HEK293 (cell line): Measurements from ENCODE around the gene IL17F.

Source experiments
- REPIN1 ChIP-seq: fragments of 450-650 bp; formaldehyde crosslinking; IDR thresholded peaks from 2 replicates; pipeline ENCODE4 v1.5.1; 2017; ENCODE audit warnings: missing biosample characterization, missing genetic modification characterization, low read depth
- TCF7L2 ChIP-seq: IDR thresholded peaks from 2 replicates; pipeline ENCODE4 v1.6.1; 2011; ENCODE audit warnings: low read depth, mild to moderate bottlenecking, inconsistent platforms, low read length, moderate library complexity, borderline replicate concordance
- WT1 ChIP-seq: fragments of 450-650 bp; formaldehyde crosslinking; IDR thresholded peaks from 2 replicates; pipeline ENCODE4 v1.5.1; 2016; ENCODE audit warnings: missing biosample characterization, missing genetic modification characterization
- ZFP3 ChIP-seq: fragments of 450-650 bp; formaldehyde crosslinking; IDR thresholded peaks from 2 replicates; pipeline ENCODE4 v1.5.1; 2016; ENCODE audit warnings: low read depth, missing biosample characterization, missing genetic modification characterization
- ZNF157 ChIP-seq: fragments of 450-650 bp; formaldehyde crosslinking; IDR thresholded peaks from 2 replicates; pipeline ENCODE4 v1.5.1; 2016; ENCODE audit warnings: missing biosample characterization, missing genetic modification characterization
- ZNF16 ChIP-seq: fragments of 450-650 bp; formaldehyde crosslinking; IDR thresholded peaks from 2 replicates; pipeline ENCODE4 v1.5.1; 2016; ENCODE audit warnings: low read depth, missing biosample characterization, missing genetic modification characterization
- ZNF24 ChIP-seq: fragments of 450-650 bp; formaldehyde crosslinking; IDR thresholded peaks from 2 replicates; pipeline ENCODE4 v1.5.1; 2016; ENCODE audit warnings: missing biosample characterization, missing genetic modification characterization
- ZNF274 ChIP-seq, 2 experiments: fragments of 200-500 bp in 1 of 2; fragments of 450-650 bp in 1 of 2; sonication (Bioruptor generic) in 1 of 2; formaldehyde crosslinking in 1 of 2; IDR thresholded peaks; 2 replicates each; pipeline versions ENCODE4 v1.5.1 to v1.6.1; 2014 to 2016; ENCODE audit warnings: borderline replicate concordance in 1 of 2, inconsistent platforms in 1 of 2, low read length in 1 of 2, missing biosample characterization in 1 of 2, missing genetic modification characterization in 1 of 2
- ZNF324 ChIP-seq: fragments of 450-650 bp; formaldehyde crosslinking; IDR thresholded peaks from 2 replicates; pipeline ENCODE4 v1.5.1; 2016; ENCODE audit warnings: missing biosample characterization, missing genetic modification characterization
- ZNF341 ChIP-seq: fragments of 450-650 bp; formaldehyde crosslinking; IDR thresholded peaks from 2 replicates; pipeline ENCODE4; 2016; ENCODE audit warnings: low read depth, missing biosample characterization, missing genetic modification characterization
- ZNF350 ChIP-seq: fragments of 450-650 bp; formaldehyde crosslinking; IDR thresholded peaks from 2 replicates; pipeline ENCODE4 v1.5.0; 2017; ENCODE audit warnings: missing biosample characterization, mild to moderate bottlenecking, missing genetic modification characterization
- ZNF37A ChIP-seq: fragments of 450-650 bp; IDR thresholded peaks from 2 replicates; pipeline ENCODE4 v1.5.1; 2018; ENCODE audit warnings: missing biosample characterization, missing genetic modification characterization
- ZNF48 ChIP-seq: fragments of 450-650 bp; formaldehyde crosslinking; IDR thresholded peaks from 2 replicates; pipeline ENCODE4 v1.5.1; 2016; ENCODE audit warnings: missing biosample characterization, missing genetic modification characterization
- ZNF514 ChIP-seq: fragments of 450-650 bp; formaldehyde crosslinking; IDR thresholded peaks from 2 replicates; pipeline ENCODE4 v1.5.1; 2016; ENCODE audit warnings: missing biosample characterization, missing genetic modification characterization
- ZNF658 ChIP-seq: fragments of 450-650 bp; formaldehyde crosslinking; IDR thresholded peaks from 2 replicates; pipeline ENCODE4; 2016; ENCODE audit warnings: missing biosample characterization, missing genetic modification characterization
- ZNF747 ChIP-seq: fragments of 450-650 bp; formaldehyde crosslinking; IDR thresholded peaks from 2 replicates; pipeline ENCODE4 v1.5.1; 2016; ENCODE audit warnings: missing biosample characterization, missing genetic modification characterization
- ZNF76 ChIP-seq: fragments of 450-650 bp; formaldehyde crosslinking; IDR thresholded peaks from 2 replicates; pipeline ENCODE4; 2016; ENCODE audit warnings: low read depth, missing biosample characterization, missing genetic modification characterization, borderline replicate concordance
- TF ChIP-seq, protein P1 (sequence below): fragments of 450-650 bp; formaldehyde crosslinking; IDR thresholded peaks from 2 replicates; pipeline ENCODE4 v1.5.1; 2016; ENCODE audit warnings: missing biosample characterization, missing genetic modification characterization
- TF ChIP-seq, protein P2 (sequence below): fragments of 450-650 bp; formaldehyde crosslinking; IDR thresholded peaks from 2 replicates; pipeline ENCODE4 v1.5.1; 2017; ENCODE audit warnings: missing biosample characterization, missing genetic modification characterization
- TF ChIP-seq, protein P3 (sequence below): fragments of 450-650 bp; formaldehyde crosslinking; IDR thresholded peaks from 2 replicates; pipeline ENCODE4 v1.5.1; 2016; ENCODE audit warnings: missing biosample characterization, missing genetic modification characterization
- TF ChIP-seq, protein P4 (sequence below): fragments of 450-650 bp; formaldehyde crosslinking; IDR thresholded peaks from 2 replicates; pipeline ENCODE4 v1.5.1; 2016; ENCODE audit warnings: missing biosample characterization, missing genetic modification characterization, borderline replicate concordance
- TF ChIP-seq, protein P5 (sequence below): fragments of 450-650 bp; formaldehyde crosslinking; conservative IDR thresholded peaks from 2 replicates; pipeline ENCODE4 v1.5.1; 2016; ENCODE audit warnings: low read depth, missing biosample characterization, missing genetic modification characterization
- TF ChIP-seq, protein P6 (sequence below): fragments of 450-650 bp; formaldehyde crosslinking; IDR thresholded peaks from 2 replicates; pipeline ENCODE4 v1.5.1; 2017; ENCODE audit warnings: missing biosample characterization, missing genetic modification characterization

Gene IL17F

DNA sequence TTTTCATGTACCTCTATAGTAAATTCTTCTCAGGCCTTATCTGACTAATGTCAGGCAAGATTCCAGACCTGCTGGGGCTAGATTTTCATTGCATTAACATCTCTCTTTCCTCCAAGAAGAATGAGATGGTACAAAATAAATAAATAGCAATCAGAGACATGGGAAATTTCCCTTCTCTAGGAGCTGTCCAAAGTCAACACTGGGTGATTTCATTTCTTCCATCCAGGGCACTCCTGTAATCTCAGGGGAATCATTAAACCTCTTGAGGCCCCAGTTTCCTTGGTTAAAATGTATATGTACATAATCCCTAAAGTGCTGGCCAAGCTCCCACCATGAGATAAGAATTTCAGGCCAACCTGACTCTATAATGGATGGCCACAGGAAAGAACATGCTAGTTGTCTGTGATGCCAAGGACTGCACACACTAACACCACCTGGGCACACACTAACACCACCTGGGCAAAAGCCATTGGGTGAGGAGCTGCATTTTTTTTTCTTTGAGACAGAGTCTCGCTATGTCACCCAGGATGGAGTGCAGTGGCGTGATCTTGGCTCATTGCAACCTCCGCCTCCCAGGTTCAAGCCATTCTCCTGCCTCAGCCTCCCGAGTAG, 912 bp downstream of the IL17F start (continued):
- no peak for TF ChIP-seq ZNF274 (IDR thresholded peaks at IDR 0.05; ENCODE audit: low read length)
- TF ChIP-seq ZNF274 (tag by site-specific recombination; IDR thresholded peaks at IDR 0.05; ENCODE audit: borderline replicate concordance) = no peak
- peak; percentile 96 for TF ChIP-seq WT1 (tag by site-specific recombination)
- TF ChIP-seq ZNF341 = no peak
- TF ChIP-seq, protein P1, sequence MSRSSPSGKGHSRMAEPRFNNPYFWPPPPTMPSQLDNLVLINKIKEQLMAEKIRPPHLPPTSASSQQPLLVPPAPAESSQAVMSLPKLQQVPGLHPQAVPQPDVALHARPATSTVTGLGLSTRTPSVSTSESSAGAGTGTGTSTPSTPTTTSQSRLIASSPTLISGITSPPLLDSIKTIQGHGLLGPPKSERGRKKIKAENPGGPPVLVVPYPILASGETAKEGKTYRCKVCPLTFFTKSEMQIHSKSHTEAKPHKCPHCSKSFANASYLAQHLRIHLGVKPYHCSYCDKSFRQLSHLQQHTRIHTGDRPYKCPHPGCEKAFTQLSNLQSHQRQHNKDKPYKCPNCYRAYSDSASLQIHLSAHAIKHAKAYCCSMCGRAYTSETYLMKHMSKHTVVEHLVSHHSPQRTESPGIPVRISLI (tag by site-specific recombination) = 0 out of 2 replicates have a peak, but pooled peaks have one; percentile 20
- TF ChIP-seq ZNF514 (tag by site-specific recombination) = no peak
- TF ChIP-seq ZNF48 = no peak
- no peak for TF ChIP-seq ZNF157 (tag by site-specific recombination)
- peak; percentile 100 for TF ChIP-seq ZNF24
- TF ChIP-seq, protein P2, sequence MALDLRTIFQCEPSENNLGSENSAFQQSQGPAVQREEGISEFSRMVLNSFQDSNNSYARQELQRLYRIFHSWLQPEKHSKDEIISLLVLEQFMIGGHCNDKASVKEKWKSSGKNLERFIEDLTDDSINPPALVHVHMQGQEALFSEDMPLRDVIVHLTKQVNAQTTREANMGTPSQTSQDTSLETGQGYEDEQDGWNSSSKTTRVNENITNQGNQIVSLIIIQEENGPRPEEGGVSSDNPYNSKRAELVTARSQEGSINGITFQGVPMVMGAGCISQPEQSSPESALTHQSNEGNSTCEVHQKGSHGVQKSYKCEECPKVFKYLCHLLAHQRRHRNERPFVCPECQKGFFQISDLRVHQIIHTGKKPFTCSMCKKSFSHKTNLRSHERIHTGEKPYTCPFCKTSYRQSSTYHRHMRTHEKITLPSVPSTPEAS = peak; percentile 90
- no peak for TF ChIP-seq ZFP3 (tag by site-specific recombination)
- TF ChIP-seq ZNF37A (tag by site-specific recombination) = 0 out of 2 replicates have a peak, but pooled peaks have one; percentile 50
- no peak for TF ChIP-seq ZNF747
- TF ChIP-seq, protein P3, sequence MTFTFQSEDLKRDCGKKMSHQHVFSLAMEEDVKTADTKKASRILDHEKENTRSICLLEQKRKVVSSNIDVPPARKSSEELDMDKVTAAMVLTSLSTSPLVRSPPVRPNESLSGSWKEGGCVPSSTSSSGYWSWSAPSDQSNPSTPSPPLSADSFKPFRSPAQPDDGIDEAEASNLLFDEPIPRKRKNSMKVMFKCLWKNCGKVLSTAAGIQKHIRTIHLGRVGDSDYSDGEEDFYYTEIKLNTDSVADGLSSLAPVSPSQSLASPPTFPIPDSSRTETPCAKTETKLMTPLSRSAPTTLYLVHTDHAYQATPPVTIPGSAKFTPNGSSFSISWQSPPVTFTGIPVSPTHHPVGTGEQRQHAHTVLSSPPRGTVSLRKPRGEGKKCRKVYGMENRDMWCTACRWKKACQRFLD = no peak
- TF ChIP-seq REPIN1 = no peak
- TF ChIP-seq, protein P4, sequence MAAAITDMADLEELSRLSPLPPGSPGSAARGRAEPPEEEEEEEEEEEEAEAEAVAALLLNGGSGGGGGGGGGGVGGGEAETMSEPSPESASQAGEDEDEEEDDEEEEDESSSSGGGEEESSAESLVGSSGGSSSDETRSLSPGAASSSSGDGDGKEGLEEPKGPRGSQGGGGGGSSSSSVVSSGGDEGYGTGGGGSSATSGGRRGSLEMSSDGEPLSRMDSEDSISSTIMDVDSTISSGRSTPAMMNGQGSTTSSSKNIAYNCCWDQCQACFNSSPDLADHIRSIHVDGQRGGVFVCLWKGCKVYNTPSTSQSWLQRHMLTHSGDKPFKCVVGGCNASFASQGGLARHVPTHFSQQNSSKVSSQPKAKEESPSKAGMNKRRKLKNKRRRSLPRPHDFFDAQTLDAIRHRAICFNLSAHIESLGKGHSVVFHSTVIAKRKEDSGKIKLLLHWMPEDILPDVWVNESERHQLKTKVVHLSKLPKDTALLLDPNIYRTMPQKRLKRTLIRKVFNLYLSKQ (tag by site-specific recombination) = no peak
- TF ChIP-seq ZNF658 (tag by site-specific recombination) = no peak
- peak; percentile 80 for TF ChIP-seq TCF7L2
- TF ChIP-seq, protein P5, sequence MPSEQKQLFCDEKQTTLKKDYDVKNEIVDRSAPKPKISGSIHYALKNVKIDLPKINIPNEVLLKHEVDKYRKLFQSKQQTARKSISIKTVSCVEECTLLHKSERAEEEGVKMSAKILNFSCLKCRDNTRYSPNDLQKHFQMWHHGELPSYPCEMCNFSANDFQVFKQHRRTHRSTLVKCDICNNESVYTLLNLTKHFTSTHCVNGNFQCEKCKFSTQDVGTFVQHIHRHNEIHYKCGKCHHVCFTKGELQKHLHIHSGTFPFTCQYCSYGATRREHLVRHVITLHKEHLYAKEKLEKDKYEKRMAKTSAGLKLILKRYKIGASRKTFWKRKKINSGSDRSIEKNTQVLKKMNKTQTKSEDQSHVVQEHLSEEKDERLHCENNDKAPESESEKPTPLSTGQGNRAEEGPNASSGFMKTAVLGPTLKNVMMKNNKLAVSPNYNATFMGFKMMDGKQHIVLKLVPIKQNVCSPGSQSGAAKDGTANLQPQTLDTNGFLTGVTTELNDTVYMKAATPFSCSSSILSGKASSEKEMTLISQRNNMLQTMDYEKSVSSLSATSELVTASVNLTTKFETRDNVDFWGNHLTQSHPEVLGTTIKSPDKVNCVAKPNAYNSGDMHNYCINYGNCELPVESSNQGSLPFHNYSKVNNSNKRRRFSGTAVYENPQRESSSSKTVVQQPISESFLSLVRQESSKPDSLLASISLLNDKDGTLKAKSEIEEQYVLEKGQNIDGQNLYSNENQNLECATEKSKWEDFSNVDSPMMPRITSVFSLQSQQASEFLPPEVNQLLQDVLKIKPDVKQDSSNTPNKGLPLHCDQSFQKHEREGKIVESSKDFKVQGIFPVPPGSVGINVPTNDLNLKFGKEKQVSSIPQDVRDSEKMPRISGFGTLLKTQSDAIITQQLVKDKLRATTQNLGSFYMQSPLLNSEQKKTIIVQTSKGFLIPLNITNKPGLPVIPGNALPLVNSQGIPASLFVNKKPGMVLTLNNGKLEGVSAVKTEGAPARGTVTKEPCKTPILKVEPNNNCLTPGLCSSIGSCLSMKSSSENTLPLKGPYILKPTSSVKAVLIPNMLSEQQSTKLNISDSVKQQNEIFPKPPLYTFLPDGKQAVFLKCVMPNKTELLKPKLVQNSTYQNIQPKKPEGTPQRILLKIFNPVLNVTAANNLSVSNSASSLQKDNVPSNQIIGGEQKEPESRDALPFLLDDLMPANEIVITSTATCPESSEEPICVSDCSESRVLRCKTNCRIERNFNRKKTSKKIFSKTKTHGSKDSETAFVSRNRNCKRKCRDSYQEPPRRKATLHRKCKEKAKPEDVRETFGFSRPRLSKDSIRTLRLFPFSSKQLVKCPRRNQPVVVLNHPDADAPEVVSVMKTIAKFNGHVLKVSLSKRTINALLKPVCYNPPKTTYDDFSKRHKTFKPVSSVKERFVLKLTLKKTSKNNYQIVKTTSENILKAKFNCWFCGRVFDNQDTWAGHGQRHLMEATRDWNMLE (tag by site-specific recombination) = peak; percentile 61
- peak; percentile 88 for TF ChIP-seq ZNF324 (tag by site-specific recombination)
- no peak for TF ChIP-seq ZNF16 (tag by site-specific recombination)
- TF ChIP-seq, protein P6, sequence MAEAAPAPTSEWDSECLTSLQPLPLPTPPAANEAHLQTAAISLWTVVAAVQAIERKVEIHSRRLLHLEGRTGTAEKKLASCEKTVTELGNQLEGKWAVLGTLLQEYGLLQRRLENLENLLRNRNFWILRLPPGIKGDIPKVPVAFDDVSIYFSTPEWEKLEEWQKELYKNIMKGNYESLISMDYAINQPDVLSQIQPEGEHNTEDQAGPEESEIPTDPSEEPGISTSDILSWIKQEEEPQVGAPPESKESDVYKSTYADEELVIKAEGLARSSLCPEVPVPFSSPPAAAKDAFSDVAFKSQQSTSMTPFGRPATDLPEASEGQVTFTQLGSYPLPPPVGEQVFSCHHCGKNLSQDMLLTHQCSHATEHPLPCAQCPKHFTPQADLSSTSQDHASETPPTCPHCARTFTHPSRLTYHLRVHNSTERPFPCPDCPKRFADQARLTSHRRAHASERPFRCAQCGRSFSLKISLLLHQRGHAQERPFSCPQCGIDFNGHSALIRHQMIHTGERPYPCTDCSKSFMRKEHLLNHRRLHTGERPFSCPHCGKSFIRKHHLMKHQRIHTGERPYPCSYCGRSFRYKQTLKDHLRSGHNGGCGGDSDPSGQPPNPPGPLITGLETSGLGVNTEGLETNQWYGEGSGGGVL (tag by site-specific recombination) = peak; percentile 74
- TF ChIP-seq ZNF76 (tag by site-specific recombination) = peak; percentile 42; the same call in 1 of the 2 replicates
- TF ChIP-seq ZNF350 (tag by site-specific recombination) = no peak
